HG02885 (cell line): ENCODE data around the gene NTF3.

ENCODE experiments used
- ATAC-seq: cut with Tn5 transposase; IDR thresholded peaks from one replicate; pipeline ENCODE4 v1.9.1; 2021; ENCODE audit warnings: mild to moderate bottlenecking; ENCODE audit not compliant: unreplicated experiment, poor library complexity

Gene NTF3

DNA sequence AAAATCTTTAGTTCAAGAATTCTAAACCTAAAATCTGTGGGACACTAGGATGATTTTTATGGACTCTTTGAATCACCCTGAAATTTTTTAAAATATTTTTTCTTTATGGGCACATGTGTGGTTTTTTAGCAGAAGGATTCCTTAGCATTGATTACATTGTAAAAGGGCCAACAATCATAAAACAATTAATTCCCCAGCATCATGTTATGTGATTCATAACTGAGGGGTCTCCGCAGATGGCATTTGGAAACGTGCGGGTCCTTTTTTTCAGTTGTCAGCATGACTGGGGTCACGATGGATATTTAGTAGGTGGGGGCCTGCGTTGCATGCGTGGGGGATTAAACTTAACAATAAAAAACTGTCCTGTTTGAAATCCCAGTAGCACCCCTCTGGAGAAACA is 52.5 kb downstream of the NTF3 start:
- no peak for ATAC-seq

DNA sequence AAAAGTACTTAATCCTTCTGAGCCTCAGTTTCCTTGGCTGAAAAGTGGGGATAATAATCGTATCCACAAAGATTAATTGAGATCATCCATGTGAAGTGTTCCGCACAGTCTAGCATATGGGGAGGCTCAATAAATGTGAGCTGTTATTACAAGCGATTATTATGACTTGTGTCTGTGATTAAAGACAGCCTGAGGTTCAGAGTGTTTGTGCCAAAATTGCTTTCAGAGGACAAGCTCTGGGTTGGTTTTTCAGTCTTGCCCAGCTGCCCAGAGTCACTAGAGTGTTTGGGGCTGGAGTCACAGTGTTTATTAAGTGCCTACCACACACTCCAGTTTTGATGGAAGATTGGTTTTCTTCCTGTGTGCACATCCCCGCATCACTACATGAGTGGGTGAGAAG is 53.5 kb downstream of the NTF3 start:
- ATAC-seq, result no peak

DNA sequence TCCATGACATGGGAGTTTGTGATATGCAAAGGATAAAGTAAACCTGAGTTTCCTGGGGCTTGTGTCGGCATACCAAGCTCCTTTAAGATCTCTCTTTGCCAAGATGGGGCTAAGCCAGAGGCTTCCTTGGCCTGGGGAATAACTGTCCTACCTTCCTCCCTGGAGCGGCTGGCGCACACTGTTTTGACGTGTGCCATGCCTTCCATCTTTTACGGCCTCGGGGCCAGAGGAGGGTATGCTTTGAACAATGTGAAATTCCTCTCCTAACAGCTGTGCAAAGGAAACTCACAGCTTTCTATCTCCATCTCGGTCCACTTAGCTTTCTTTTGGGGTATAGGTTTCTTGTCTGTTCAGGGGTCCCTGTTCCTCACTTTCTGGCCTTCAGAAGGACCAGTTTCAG is 55.2 kb downstream of the NTF3 start:
- ATAC-seq, result no peak

DNA sequence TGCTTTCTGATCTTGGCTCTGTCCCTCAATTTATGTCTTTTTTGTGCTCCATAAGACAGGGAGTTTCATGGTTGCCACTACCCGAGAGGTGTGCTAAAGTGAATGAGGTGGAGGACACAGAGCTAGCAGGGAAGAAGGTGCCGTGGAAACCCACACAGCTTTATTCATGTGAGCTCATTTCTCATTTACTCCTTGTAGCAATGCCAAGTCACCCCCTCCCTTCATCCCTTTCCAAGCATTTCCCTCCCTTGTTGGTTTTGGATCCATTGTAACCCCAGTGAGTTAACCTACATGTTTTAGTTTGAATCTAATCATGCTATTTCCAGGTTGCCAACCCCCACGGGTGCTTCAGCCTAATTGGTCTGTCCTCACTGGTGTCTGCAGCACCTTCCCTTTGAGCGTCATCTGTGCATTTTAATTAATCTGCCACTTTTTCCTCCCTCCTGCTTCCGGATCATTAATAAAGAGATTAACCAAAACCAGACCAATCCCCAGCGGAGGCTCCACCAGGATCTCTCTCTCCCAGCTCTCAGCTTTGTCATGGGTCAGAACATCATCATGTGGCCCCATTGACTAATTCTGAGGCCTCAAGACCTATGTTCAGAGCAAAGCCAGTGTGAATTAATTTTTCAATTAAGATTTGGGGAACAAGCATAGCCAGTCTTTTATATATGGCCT is 56.2 kb downstream of the NTF3 start:
- no peak for ATAC-seq

DNA sequence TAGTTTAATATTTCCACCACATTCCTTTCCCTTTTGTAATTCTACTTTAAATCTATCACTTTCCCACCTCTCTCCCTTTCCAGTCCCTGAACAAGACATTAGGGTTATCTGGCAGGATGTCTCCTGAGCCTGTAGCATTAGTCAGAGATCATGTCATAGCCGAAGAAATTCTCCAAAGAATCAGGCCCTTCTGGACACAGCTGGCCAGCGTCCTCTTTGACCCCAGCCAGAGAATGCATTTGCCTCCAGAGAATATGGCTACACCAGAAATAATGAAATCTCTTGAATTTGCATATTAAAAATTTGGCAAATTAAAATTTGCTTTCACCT is 56.7 kb downstream of the NTF3 start:
- no peak for ATAC-seq

DNA sequence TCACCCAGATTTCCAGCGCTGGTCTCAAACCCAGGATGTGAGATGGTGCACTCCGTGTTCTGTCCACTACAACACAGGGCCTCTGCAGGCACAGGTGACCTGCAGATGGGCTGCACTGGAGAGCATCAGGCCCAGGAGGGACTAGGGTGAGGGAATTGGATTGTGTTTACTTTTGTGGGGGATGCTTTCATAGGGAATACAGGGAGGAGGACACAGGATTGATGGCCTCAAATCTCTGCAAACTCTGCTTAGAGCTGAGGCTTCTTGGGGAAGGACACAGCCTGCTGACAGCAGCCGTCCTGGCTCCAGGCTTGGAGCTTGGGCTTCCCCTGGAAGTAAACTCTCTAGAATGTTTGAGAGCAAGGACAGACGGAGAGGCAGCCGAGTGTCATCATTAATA is 57.1 kb downstream of the NTF3 start:
- ATAC-seq, result no peak

DNA sequence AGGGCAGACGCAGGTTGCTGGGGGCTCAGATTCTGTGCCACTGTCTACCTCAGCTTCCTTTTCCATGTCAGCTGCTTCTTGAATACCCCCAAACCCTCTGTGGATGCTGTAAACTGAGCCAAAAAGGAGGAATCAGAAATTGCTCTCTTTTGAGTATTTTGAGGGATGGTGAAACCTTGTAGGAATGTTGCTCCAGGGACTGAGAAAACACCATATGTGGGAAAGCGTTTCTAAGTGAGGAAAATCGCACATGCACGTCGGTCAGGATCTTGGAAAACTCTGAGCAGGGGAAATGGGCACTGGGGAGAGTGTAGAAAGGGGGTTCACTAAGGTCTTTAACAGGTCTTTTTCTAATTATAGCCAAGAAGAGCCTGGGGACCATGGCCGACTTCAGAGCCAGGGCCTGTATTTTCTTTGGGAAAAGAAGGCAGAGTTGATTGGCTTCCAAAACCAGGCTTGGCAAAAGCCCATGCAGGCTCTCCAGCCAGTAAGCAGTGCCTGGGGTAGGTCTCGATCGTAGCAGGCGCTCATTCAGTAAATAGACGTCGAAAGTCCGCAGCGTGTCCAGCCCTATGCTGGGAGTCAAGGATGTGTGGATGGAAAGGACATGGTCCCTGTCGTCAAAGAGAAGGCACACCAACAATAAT is 58.0 kb downstream of the NTF3 start:
- ATAC-seq, result no peak

DNA sequence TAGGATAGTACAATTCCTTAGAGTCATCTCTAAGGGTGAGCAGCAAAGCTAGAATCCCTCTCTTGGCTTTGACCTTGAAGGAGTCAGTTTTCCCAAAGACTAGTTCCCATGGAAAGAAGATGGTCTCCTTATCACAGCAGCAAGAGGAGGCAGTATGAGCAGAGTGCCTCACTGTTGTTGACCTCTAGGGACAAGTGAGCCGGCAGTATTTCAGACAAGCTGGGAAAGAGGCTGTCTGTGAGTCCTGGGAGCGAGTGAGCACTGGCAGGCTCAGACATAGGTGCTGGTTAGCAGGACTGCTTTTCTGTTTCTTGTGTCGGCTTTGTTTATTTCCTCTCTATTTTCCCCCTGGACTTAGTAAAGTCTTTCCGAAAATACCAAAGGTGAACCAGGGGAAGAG is 60.7 kb downstream of the NTF3 start:
- ATAC-seq, result no peak

DNA sequence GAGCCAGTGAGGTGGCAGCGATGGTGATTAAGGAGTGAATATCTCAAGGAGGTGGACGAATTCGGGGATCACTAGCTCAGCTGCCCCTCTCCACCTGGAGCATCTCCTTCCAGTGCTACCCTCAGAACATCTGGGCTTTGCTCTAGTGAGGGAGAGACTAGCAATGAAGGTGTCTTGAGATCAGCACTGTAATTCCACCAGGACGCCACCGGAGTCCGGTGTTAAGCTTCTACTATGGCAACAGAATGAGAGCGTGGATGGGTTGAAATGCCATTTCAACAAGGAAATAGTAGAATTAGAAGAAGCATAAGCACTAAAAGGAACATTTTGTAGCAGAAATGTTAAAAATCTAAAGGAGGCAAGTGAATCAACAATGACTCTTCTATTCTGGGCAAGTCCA is 61.1 kb downstream of the NTF3 start:
- no peak for ATAC-seq

DNA sequence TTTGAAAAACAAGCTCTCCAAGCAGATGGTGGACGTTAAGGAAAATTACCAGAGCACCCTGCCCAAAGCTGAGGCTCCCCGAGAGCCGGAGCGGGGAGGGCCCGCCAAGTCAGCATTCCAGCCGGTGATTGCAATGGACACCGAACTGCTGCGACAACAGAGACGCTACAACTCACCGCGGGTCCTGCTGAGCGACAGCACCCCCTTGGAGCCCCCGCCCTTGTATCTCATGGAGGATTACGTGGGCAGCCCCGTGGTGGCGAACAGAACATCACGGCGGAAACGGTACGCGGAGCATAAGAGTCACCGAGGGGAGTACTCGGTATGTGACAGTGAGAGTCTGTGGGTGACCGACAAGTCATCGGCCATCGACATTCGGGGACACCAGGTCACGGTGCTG is 62.4 kb downstream of the NTF3 start:
- ATAC-seq, result no peak

DNA sequence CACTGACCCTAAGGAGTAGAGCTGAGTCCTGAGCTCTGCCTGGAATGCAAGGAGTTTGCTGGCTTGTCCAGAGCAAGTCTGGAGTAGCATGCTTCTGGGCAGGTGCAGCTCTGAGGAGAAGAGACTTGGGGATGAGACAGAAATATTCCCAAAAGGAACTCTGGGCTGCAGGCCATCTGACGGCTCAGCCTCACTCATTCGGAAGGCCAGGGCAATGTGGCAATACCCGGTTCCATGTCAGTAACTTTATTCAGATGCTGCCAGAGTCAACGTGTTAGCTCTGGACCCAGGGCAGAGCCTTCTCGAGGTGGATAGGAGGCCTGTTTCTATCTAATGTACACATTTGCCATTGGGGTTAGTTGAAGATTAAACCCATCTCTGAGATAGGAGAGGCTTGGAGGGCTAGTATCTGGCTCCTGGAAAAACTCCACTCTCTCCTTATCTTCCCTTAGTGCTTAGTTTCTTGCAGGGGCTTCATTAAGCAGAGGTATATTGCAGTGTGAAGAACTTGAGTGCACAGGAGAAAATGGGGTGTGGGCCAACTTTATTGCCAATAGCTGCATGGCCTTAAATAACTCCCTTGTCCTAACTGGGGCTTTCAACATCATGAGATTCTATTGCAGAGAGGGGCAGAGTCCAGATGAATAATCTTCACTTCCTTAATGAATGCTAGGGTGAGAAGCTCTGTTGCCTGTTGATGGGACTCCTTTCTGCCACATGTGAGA is 65.6 kb downstream of the NTF3 start:
- no peak for ATAC-seq

DNA sequence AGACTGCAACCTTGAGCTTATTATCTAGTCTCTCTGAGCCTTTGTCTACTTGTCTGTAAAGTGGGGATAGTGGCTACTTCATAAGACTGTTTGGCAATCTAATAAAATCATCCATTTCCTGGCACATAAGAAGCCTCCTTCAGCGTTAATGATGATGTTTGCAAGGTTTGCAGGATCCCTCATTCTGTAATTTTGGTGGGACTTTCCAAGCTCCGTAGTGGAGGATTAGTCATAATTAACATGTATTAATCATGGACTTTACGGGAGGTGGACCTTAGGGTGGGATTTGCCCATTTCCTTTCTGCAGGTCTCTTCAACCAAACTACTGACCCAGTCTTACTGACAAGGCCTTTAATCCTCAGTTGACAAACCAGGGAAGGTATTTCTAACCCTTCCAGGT is 66.2 kb downstream of the NTF3 start:
- no peak for ATAC-seq

DNA sequence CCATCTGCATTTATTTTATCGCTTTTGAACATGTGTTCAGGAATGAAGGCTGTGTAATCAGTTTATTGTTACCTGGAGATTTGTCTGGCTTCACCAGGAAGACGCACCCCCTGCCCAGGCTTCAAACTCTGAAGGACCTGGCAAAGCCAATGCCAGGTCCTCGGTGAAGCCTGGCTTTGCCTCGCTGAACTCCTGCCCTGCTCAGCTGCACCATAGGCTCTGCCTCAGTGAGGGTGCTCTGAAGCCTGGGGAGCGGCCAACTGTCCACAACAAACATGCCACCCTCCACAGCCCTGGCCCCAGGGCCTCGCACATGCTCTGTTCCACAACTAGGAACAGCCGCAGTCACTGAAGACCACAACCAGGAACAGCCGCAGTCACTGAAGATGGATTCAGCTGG is 66.9 kb downstream of the NTF3 start:
- no peak for ATAC-seq

DNA sequence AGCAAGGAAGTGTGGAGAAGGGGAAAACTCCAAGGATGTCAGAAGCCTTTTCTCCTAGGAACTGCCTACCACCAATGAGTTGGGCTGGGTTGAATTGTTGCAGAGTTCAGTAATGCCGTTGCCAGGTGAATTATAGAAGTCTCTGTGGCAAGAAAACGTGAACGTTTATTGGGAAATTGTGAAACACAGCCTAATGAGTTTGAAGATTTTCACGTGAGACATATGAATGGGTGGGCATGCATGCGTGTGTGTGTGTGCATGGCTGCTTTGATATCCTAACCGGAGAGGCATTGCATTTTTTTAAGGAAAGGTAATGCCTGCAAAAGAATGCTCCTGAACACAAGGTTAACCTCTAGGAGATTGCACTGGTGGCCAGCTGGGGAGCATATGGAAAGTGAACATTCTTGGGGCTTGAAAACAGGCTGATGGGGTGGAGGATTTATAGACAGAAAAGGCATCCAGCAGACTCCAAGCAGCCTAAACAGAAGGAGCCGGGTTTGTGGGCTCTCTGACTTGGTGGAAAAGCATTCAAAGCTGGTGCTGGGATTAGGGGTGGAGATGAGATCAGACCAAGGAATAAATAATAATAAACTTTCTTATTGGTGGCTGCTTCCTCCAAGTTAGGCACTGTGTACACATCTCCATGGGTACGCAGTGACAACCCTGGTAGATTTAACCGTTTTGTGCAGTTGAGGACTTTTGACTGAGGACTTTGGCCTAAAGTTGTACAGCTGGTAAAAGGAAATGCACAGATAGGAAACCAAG is 67.8 kb downstream of the NTF3 start:
- ATAC-seq, result no peak

DNA sequence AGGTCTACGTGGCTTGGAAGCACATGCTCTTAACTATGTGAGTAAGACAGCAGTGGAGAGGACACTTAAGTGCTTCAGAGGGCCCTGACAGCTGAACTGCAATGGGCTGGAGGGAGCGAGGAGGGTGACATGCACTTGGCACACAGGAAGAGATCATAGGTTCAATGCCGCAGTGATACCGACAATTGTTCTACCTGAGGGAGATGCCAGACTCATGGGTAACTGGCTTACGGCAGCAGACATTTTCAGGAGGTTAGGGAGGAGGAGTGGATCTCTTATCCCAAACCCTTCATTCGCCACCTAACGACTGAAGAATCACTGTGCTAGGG is 68.4 kb downstream of the NTF3 start:
- no peak for ATAC-seq

DNA sequence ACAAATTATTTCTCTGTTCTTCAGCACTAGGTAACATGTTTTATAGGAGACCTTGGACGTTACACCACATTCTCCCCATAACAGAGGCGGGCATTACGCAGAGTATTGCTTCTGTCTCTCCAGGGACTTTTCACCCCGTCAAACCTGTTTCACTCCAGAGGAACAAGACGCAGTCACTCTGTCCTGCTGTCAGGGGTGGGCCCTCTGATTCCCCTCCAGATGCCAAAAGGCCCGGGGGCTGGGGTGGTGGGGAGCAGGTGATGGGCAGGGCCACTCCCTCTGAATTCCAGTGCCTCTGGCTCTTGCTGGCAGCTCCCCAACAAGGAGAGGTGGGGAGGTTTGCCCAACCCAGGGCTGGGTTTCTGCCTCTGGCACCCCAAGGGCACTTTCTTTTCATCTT is 71.9 kb downstream of the NTF3 start:
- ATAC-seq, result no peak

DNA sequence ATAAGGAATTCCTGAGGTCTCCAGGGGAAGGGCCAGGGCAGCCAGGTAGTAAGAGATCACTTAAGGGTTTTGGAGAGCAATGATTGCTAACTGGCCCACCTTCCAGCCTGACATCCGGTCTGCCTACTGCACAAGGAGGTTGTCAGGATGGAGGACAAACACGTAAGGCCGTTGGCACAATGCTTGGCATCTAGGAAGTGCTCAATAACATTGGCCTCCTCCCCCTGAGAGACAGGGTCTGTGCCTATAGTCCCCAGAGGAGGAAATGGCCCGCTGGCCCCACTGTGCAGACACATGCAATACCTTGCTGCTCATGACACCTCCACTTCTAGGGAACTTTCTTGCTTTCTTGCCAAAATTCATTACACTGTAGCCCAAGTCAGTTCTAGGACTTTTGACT is 73.2 kb downstream of the NTF3 start:
- ATAC-seq, result no peak

DNA sequence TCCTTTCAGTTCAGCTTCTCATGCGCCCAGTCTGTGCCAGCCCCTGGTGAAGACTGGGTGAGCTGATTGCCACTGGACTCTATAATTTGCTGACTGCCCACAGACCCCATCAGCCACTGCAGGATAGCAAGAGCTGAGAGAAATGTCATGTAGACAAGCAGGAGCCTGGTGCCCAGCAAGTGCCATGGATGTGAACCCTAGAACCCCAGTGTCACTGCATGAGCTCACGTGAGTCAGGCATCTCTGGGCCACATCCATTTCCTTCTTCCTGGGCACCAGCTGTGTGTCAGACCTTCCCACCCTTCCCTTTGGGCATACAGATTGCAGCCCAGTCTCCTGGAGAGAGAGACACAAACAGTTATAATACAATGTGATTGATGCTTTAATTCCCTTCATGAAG is 73.8 kb downstream of the NTF3 start:
- no peak for ATAC-seq

DNA sequence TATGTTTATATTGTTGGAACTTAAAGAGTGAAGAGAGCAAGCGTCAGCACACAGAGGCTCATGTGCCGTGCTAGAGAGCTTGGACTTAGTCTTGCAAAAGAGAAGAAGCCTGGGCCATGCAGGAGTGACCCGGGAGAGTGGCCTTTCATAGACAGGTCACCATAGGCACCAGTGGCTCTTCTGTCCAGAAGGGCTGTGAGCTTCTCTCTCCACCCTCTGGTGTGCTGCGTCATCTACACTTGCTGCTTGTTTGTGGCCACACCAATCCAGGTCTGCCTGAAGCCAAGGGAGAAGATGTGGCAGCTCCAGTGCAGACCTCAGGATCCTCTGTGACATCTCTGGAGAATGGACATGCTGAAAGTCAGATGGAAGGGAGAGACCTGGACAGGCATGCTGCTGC is 74.4 kb downstream of the NTF3 start:
- no peak for ATAC-seq

DNA sequence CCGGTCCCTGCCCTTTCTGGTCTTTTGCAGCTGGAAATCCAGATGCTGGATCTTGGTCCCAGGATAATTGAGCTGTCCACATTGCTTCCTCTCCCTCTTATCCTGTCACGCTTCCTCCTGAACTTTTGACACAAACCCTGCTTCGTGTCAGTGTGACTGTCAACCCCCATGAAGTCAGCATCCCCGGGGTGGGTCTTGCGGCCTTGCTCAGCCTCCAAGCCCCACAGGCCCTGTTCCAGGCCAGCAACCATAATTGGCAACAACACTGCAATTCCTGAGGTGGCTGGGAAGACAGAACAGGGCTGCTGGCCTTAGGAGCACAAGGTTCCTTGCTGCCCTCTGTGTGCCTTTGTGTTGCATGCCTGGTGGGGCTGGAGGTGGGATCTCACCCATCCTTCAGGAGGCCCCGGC is 74.9 kb downstream of the NTF3 start:
- no peak for ATAC-seq

DNA sequence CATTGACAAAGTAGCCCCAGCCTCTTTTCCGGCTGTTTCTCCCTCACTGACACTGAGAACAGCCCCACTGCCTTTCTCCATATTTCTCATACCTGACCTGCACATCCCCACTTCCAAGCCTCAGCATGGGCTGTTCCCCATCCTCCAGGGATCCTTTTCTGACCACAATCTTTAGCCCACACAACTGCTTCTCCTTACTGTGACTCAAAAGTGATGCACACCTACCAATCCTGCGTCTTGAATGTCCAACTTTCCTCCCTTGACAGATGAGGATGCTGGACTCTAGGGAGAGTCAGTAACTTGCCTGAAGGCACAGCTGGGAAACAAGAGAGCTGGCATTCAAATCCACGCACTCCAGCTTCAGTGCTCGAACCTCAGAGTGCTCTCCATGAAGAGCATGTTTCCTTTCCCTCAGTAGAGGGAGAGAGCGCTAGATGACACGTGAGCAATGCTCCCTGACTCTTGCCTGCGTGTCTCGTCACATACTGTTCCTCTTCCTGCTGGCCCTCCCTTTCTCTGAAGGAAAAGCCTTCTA is 75.6 kb downstream of the NTF3 start:
- no peak for ATAC-seq
